Mesendoderm (in vitro differentiated cells): Measurements from ENCODE around the gene RALY.

Experiments
- DNase-seq: peaks from one replicate; pipeline ENCODE4 v3.0.0; 2013
- H2AK5ac ChIP-seq: 2 replicates; pipeline ENCODE4 v1.6.1; 2013; ENCODE audit warnings: low read length, inconsistent platforms
- H2BK120ac ChIP-seq: 2 replicates; pipeline ENCODE4 v1.6.1; 2013; ENCODE audit warnings: low read depth, mild to moderate bottlenecking, low read length, moderate library complexity, mixed read lengths
- H2BK15ac ChIP-seq: replicated peaks from 2 replicates; pipeline ENCODE4 v1.6.1; 2013; ENCODE audit warnings: low read depth, mild to moderate bottlenecking, moderate library complexity
- H2BK5ac ChIP-seq: 2 replicates; pipeline ENCODE4 v1.6.1; 2013; ENCODE audit warnings: low read length, inconsistent platforms
- H3K18ac ChIP-seq: 2 replicates; pipeline ENCODE4 v1.6.1; 2013; ENCODE audit warnings: mild to moderate bottlenecking, low read length, mixed read lengths
- H3K23ac ChIP-seq: one replicate; pipeline ENCODE4 v1.6.1; 2013; ENCODE audit warnings: low read length
- H3K27ac ChIP-seq: 2 replicates; pipeline ENCODE4 v1.5.1; 2013; ENCODE audit warnings: low read depth, mild to moderate bottlenecking, inconsistent platforms, low read length, moderate library complexity
- H3K27me3 ChIP-seq: 2 replicates; pipeline ENCODE4 v1.6.1; 2013; ENCODE audit warnings: low read length, control low read depth, mild to moderate bottlenecking, inconsistent platforms; ENCODE audit not compliant: insufficient read depth, poor library complexity
- H3K36me3 ChIP-seq: 2 replicates; pipeline ENCODE4 v1.6.1; 2013; ENCODE audit warnings: low read length, inconsistent platforms; ENCODE audit not compliant: control insufficient read depth, insufficient read depth
- H3K4ac ChIP-seq: one replicate; pipeline ENCODE4 v1.6.1; 2013; ENCODE audit warnings: low read depth, mild to moderate bottlenecking, low read length, moderate library complexity
- H3K4me1 ChIP-seq: 2 replicates; pipeline ENCODE4 v1.6.1; 2013; ENCODE audit warnings: low read depth, low read length, inconsistent platforms; ENCODE audit not compliant: control insufficient read depth
- H3K4me2 ChIP-seq: 2 replicates; pipeline ENCODE4 v1.6.1; 2013; ENCODE audit warnings: low read length
- H3K4me3 ChIP-seq: 2 replicates; pipeline ENCODE4 v1.5.1; 2013; ENCODE audit warnings: mild to moderate bottlenecking, low read length
- H3K56ac ChIP-seq: one replicate; pipeline ENCODE4 v1.6.1; 2013; ENCODE audit warnings: low read length
- H3K79me1 ChIP-seq: 2 replicates; pipeline ENCODE4 v1.6.1; 2013; ENCODE audit warnings: low read length, inconsistent platforms
- H3K79me2 ChIP-seq: 2 replicates; pipeline ENCODE4 v1.6.1; 2013; ENCODE audit warnings: mild to moderate bottlenecking, low read length; ENCODE audit not compliant: control insufficient read depth, insufficient read depth
- H3K9ac ChIP-seq: 2 replicates; pipeline ENCODE4 v1.6.1; 2013; ENCODE audit warnings: low read length, inconsistent platforms
- H4K5ac ChIP-seq: one replicate; pipeline ENCODE4 v1.6.1; 2013; ENCODE audit warnings: low read length
- H4K8ac ChIP-seq: one replicate; pipeline ENCODE4 v1.6.1; 2013; ENCODE audit warnings: low read depth, mild to moderate bottlenecking, control low read depth, low read length, moderate library complexity
- WGBS: extraction: QIAGEN DNeasy Blood & Tissue Kit; methylation state at CpG from one replicate; pipeline ENCODE4 v1.1.7; 2013; ENCODE audit warnings: low lambda C conversion rate, missing lambda C conversion rate; ENCODE audit not compliant: insufficient coverage; ENCODE audit errors: extremely low coverage; 5-methylcytosine and 5-hydroxymethylcytosine counted together

RALY gene

DNA sequence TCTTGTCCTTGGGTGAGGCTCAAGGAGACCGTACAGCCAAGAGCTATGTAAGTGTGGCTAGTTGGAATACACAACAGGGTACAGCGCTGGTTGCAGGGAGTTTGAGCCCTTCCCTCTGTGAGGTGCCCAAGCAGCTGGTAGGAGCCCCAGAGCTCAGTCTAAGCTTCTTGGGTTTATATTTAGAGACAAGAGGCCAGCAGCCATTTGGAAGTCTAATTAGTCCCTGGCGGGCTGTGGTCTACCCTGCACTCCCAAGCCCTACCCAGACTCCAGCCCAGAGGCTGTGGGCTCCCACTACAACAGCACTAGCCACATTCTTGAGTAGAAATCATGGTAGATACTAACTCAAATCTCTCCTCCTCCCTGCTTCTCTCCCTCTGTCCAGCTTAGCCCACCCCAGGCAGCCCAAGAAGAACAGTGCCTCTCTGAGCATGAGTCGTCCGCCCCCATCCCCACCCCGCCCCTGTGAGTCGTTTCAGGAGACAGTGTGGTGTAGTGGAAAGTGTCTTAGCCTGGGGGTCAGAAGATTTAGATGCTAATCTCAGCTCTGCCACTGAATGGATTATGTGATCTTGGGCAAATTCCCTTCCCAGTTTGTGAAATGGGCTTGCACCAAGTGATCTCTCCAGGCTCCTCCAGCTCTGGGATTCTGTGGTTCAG is 80.5 kb downstream of the RALY start:
- Histone ChIP-seq H2BK120ac (no peak overlapping the region), H3K9ac (no peak overlapping the region), H3K79me1 (peaks cover 17% of the 10 kb centered on the region), H3K4me1 (no peaks in the 10 kb centered on the region), H3K23ac (no peak overlapping the region), H3K4ac (no peak overlapping the region), H4K8ac (no peak overlapping the region), H2BK5ac (no peak overlapping the region), H3K4me3 (no peak overlapping the region), H3K79me2 (no peaks in the 10 kb centered on the region), H3K27ac (no peak overlapping the region), H3K4me2 (no peak overlapping the region), H3K18ac (no peak overlapping the region), H4K5ac (no peak overlapping the region), H2AK5ac (no peak overlapping the region), H2BK15ac (no peak overlapping the region), H3K27me3 (no peaks in the 10 kb centered on the region), H3K36me3 (peaks cover 4% of the 10 kb centered on the region), H3K56ac (no peak overlapping the region)
- WGBS: no CpG with 5 or more reads among the region's 7 CpGs
- peak; percentile 69 for DNase-seq

DNA sequence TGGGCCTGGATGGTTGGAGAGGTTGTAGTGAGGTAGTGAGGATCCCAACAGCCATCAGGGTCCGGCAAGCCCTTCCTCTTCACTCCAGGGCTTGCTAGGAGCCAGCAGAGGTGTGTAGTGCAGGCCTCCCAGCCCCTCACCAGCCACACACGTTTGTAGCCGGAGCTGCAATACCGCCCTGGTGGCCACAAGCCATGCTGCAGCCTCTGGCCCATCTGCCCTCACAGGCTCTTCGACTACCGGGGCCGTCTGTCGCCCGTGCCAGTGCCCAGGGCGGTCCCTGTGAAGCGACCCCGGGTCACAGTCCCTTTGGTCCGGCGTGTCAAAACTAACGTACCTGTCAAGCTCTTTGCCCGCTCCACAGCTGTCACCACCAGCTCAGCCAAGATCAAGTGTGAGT is 81.9 kb downstream of the RALY start:
- Histone ChIP-seq H3K9ac (no peak overlapping the region), H3K79me1 (peaks cover 11% of the 10 kb centered on the region), H3K27me3 (no peaks in the 10 kb centered on the region), H3K56ac (no peak overlapping the region), H3K4me3 (no peak overlapping the region), H3K4me2 (no peak overlapping the region), H2BK15ac (no peak overlapping the region), H2AK5ac (no peak overlapping the region), H3K18ac (no peak overlapping the region), H2BK5ac (no peak overlapping the region), H3K23ac (no peak overlapping the region), H2BK120ac (no peak overlapping the region), H4K8ac (no peak overlapping the region), H3K27ac (no peak overlapping the region), H3K4ac (no peak overlapping the region), H3K36me3 (peaks cover 4% of the 10 kb centered on the region), H3K79me2 (no peaks in the 10 kb centered on the region), H4K5ac (no peak overlapping the region), H3K4me1 (no peaks in the 10 kb centered on the region)
- WGBS: no CpG with 5 or more reads among the region's 16 CpGs
- DNase-seq: no peak

DNA sequence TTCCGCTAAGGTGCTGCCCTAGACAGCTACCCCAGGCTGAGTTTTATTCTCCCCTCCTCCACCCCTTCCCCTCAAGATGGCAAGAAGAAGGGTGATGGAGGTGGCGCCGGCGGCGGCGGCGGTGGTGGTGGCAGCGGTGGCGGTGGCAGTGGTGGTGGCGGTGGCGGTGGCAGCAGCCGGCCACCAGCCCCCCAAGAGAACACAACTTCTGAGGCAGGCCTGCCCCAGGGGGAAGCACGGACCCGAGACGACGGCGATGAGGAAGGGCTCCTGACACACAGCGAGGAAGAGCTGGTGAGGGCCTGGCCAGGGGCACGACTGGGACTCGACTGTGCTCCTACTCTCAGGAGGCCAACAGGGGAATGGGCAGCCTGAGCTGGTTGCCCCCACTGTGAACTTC is 83.2 kb downstream of the RALY start:
- H3K4me3 ChIP-seq: no peak overlapping the region
- no peak overlapping the region for H2BK5ac ChIP-seq
- no peak overlapping the region for H3K56ac ChIP-seq
- DNase-seq: no peak
- H4K8ac ChIP-seq: no peak overlapping the region
- H3K36me3 ChIP-seq: peaks cover 4% of the 10 kb centered on the region
- H3K79me2 ChIP-seq: no peaks in the 10 kb centered on the region
- no peak overlapping the region for H3K18ac ChIP-seq
- H3K23ac ChIP-seq: no peak overlapping the region
- no peak overlapping the region for H3K27ac ChIP-seq
- no peaks in the 10 kb centered on the region for H3K27me3 ChIP-seq
- no peak overlapping the region for H3K9ac ChIP-seq
- no peak overlapping the region for H2AK5ac ChIP-seq
- H3K4me2 ChIP-seq: no peak overlapping the region
- H2BK120ac ChIP-seq: no peak overlapping the region
- no peak overlapping the region for H2BK15ac ChIP-seq
- no CpG with 5 or more reads among the region's 20 CpGs for WGBS
- no peaks in the 10 kb centered on the region for H3K4me1 ChIP-seq
- H3K4ac ChIP-seq: no peak overlapping the region
- peaks cover 5% of the 10 kb centered on the region for H3K79me1 ChIP-seq
- no peak overlapping the region for H4K5ac ChIP-seq

- Histone ChIP-seq H2BK120ac (no peak overlapping the region), H3K27ac (no peak overlapping the region), H3K79me1 (peaks cover 3% of the 10 kb centered on the region), H4K5ac (no peak overlapping the region), H3K4me3 (no peak overlapping the region), H3K79me2 (no peaks in the 10 kb centered on the region), H2BK5ac (no peak overlapping the region), H4K8ac (no peak overlapping the region), H3K27me3 (no peaks in the 10 kb centered on the region), H2AK5ac (no peak overlapping the region), H3K56ac (no peak overlapping the region), H3K18ac (no peak overlapping the region), H3K4me1 (no peaks in the 10 kb centered on the region), H3K23ac (no peak overlapping the region), H3K36me3 (peaks cover 4% of the 10 kb centered on the region), H3K9ac (no peak overlapping the region), H3K4ac (no peak overlapping the region), H2BK15ac (no peak overlapping the region), H3K4me2 (no peak overlapping the region)
- WGBS: no CpG with 5 or more reads among the region's 5 CpGs
- DNase-seq: no peak
Measured at GRCh38 chr20:34078540-34078939, 84.8 kb downstream of the RALY start.

DNA sequence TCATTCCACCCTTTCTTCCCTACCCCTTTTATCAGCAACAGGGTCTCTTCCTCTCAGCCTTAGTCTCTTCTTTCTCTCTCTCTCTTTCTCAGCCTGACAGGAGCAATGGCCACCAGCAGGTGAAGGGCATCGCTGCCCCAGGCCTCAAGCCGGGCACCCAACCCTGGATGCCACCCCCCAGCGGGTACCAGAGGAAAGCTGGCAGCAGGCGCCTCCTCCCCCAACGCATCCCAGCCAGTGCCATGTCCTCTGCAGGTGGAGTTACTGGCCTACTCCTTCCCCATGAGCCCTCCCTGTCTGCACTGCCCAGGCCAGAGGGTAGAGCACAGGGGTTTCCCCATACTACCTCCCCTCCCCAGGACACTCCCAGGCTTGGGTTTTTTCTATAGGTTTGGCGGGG is 86.1 kb downstream of the RALY start:
- H2BK5ac ChIP-seq: no peak overlapping the region
- no peaks in the 10 kb centered on the region for H3K27me3 ChIP-seq
- H3K4ac ChIP-seq: no peak overlapping the region
- WGBS: no CpG with 5 or more reads among the region's 6 CpGs
- no peak overlapping the region for H3K27ac ChIP-seq
- no peak overlapping the region for H3K4me3 ChIP-seq
- H4K5ac ChIP-seq: no peak overlapping the region
- H3K4me1 ChIP-seq: no peaks in the 10 kb centered on the region
- H3K56ac ChIP-seq: no peak overlapping the region
- no peak overlapping the region for H3K18ac ChIP-seq
- H3K36me3 ChIP-seq: peaks cover 4% of the 10 kb centered on the region
- no peak overlapping the region for H2AK5ac ChIP-seq
- peaks cover 3% of the 10 kb centered on the region for H3K79me1 ChIP-seq
- H3K4me2 ChIP-seq: no peak overlapping the region
- no peak overlapping the region for H3K9ac ChIP-seq
- H3K23ac ChIP-seq: no peak overlapping the region
- no peak overlapping the region for H2BK15ac ChIP-seq
- H3K79me2 ChIP-seq: no peaks in the 10 kb centered on the region
- no peak overlapping the region for H4K8ac ChIP-seq
- DNase-seq: no peak
- H2BK120ac ChIP-seq: no peak overlapping the region

GRCh38 chr20:34082232-34082887 is 88.6 kb downstream of the RALY start:
- Histone ChIP-seq H3K27ac (no peak overlapping the region), H2BK5ac (no peak overlapping the region), H3K4me1 (no peaks in the 10 kb centered on the region), H3K9ac (no peak overlapping the region), H3K18ac (no peak overlapping the region), H3K4me3 (no peak overlapping the region), H4K5ac (no peak overlapping the region), H3K27me3 (no peaks in the 10 kb centered on the region), H2AK5ac (no peak overlapping the region), H3K79me2 (no peaks in the 10 kb centered on the region), H3K23ac (no peak overlapping the region), H3K36me3 (peaks cover 4% of the 10 kb centered on the region), H3K79me1 (no peaks in the 10 kb centered on the region), H3K56ac (no peak overlapping the region), H3K4ac (no peak overlapping the region), H2BK120ac (no peak overlapping the region), H2BK15ac (no peak overlapping the region), H4K8ac (no peak overlapping the region), H3K4me2 (no peak overlapping the region)
- no peak for DNase-seq
- WGBS: no CpG with 5 or more reads among the region's 8 CpGs
